ENCODE results near the gene SMURF2.
"Not testable (repeated sequence)": the region's sequence is repeated elsewhere in the genome, so short reads cannot be mapped to it uniquely, and the experiment has no call there.

The SMURF2 gene

DNA sequence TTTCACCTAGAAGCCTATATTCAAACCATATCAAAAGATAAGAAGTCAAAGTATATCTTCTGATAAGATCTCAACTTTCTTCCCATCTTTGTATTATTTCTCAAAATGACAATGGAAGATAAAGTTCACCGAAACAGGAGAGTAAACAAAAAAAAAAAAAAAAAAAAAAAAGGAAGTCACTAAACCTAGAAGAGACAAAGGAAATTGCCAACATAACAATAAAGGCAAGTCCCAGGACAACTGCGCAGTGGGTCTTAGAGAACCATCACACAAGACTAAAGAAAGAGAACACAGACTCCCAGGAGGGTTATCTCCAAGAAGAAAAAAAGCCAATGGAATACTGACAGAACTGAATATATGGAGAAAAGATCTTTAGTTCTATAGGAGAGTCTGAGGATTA lies 65.7 kb downstream of the SMURF2 start:
- DNase-seq: no peak

DNA sequence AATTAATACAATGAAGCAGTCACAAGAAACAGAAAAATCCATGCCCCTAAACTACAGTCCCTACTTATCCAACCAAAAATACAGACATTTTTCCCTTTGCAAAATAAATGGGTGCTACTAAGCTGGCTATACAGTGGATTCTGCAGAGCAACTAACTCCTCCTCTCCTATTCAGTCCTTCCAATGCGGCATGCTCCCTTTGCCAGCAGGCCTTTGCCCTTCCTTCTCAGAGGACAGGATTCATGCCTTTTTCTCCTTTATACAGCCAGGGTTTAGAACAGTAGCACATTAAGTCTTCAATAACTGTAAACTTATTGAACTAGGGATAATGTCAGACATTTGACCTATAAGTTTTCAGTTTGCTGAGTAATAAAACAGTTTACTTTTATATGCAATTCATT lies 70.2 kb downstream of the SMURF2 start:
- DNase-seq: no peak

DNA sequence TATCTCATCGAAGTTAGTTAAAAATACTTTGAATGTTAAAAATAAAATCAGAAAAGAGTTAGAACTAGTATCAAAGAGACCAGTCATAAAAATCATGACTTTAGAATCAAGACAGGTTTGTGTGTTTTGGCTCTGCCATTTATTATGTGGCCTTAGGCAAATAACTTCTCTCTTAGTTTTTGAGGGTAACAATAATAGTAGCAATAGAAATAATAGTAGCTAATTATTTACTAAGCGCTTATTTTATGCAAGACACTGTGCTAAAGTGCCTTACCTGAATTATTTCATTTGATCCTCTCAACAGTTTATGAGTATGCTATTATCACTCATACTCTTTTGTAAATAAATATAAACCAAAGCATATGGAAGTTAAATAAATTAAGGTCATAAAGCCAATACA lies 77.0 kb downstream of the SMURF2 start:
- no peak for DNase-seq

- no peak for DNase-seq
These were observed 79.1 kb downstream of the SMURF2 start for GRCh38 chr17:64583038-64583437.

- no peak for DNase-seq
These were observed 81.5 kb downstream of the SMURF2 start for GRCh38 chr17:64580384-64581315.

- no peak for DNase-seq
These were observed 82.2 kb downstream of the SMURF2 start for GRCh38 chr17:64579917-64580316.

GRCh38 chr17:64577025-64577424 lies 85.1 kb downstream of the SMURF2 start:
- not testable (repeated sequence) for DNase-seq

GRCh38 chr17:64575431-64575830 lies 86.7 kb downstream of the SMURF2 start:
- DNase-seq: no peak

- DNase-seq: no peak
These were observed 87.5 kb downstream of the SMURF2 start for GRCh38 chr17:64574646-64575045.

DNA sequence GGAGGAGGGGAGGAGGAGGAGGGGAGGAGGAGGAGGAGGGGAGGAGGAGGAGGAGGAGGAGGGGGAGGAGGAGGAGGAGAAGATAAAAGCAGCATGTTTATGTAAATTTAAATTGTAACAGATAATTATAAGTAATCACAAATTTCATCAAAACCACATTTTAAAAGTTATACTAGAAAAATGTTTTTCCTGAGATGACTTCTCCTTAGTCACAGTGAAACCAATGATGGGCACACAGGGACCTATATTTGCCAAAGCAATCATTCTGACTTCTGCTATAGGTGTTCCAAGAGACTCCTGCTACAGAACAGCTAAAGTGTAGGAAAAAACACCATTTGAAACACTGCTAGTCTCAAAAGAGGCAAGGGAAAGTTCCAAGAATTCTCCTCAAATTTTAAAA lies 88.9 kb downstream of the SMURF2 start:
- DNase-seq: no peak

DNA sequence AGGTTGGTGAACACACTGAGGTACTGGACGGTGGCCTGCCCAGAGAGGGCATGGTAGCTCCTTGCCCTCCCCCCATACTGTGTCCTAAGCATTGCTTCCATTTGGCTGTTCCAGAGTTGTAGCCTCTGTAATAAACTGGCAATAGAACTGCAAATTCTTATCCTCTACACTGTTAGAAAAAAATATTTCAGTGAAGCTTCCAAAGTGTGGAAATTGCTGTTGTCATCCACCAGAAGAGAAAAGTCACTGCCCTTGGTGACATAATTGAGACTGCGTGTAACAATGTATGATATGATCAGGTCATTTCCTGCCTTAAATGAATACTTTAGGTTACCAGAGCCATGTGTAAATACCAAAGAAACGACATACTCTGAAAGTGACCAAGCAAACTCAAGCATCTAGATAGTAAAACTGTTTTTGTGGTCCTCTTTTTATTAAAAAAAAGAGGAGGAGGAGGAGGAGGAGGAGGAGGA lies 89.4 kb downstream of the SMURF2 start:
- DNase-seq: peak; percentile 60

DNA sequence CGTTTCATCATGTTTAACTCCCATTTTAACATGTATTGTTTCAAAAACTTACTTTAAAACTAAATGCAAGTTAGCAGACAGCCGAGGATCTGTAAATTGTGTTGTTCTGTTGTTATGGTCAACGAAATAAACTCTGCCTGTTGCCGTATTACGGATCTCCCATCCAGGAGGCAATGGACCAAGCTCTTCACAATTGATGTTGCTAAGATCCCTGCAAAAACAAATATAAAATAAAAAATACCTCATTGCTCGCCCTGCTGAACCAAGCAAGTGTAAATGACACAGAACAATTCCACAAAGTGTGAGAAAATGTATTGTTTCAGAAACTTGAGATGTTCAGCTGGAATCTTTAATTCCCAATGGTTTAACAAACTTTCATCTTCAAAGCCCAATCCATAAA lies 90.4 kb downstream of the SMURF2 start:
- no peak for DNase-seq

DNA sequence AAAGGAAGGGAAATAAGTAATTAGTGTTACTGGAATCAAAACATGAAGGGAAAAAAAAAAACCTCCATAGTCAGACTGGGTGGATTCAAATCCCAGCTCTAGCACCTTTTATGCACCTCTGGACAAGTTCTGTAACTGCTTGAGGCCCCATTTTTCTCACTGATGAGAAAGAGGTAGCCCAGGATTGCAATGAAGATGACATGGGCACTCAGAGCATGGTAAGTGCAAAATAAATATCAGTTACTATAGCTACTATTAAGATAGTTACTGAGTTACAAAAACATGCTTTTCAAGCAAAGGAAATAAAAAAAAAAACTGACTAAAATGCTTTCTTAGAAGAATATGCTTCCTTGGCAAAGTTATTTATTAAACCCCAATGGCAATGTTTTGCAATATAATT lies 96.5 kb downstream of the SMURF2 start:
- no peak for DNase-seq

- DNase-seq: no peak
These were observed 98.0 kb downstream of the SMURF2 start for GRCh38 chr17:64564098-64564497.

- DNase-seq: no peak
These were observed 106.8 kb downstream of the SMURF2 start for GRCh38 chr17:64555281-64555680.

GRCh38 chr17:64554028-64554637 lies 108.0 kb downstream of the SMURF2 start:
- no peak for DNase-seq

- no peak for DNase-seq
These were observed 110.6 kb downstream of the SMURF2 start for GRCh38 chr17:64551461-64551860.

DNA sequence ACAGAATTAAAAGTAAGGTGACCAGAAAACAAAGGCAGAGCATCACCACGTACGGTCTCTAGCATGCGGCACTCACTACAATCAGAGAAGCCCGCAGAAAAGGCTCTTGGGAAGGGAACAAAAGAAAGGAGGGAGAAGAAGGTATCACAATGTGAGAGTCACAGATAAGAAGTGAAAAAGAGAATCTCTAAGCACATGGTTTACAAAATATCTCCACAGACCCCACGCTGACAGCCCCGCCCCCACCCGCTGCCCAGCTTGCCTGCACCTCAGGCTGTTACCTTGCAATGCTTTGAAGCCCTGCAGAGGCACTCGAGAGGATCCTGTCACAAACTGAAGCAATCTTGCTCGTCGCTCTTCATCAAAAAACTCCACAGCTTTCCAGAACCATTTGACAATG lies 114.8 kb downstream of the SMURF2 start:
- peak; percentile 22 for DNase-seq

DNA sequence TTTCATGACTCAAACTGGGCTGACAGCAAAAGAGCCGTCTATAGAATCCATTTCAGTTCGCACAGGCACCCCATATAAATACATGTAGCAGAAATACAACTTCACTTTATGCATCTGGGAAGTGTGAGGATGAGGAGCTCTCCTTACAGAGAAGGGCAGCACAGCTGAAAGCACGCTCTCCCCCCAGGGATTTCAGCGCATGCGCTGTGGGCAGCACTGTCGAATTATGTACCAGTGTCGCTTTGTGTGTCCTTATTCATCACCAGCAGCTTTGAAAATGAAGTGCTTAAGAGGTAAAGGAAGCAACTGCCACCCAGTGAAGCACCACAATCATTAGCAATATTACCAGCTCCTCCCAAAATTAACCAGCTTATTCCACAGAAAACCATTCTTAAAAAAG lies 115.4 kb downstream of the SMURF2 start:
- DNase-seq: no peak

GRCh38 chr17:64544742-64545141 lies 117.4 kb downstream of the SMURF2 start:
- DNase-seq: no peak

- no peak for DNase-seq
These were observed 121.9 kb downstream of the SMURF2 start for GRCh38 chr17:64540118-64540776.

DNA sequence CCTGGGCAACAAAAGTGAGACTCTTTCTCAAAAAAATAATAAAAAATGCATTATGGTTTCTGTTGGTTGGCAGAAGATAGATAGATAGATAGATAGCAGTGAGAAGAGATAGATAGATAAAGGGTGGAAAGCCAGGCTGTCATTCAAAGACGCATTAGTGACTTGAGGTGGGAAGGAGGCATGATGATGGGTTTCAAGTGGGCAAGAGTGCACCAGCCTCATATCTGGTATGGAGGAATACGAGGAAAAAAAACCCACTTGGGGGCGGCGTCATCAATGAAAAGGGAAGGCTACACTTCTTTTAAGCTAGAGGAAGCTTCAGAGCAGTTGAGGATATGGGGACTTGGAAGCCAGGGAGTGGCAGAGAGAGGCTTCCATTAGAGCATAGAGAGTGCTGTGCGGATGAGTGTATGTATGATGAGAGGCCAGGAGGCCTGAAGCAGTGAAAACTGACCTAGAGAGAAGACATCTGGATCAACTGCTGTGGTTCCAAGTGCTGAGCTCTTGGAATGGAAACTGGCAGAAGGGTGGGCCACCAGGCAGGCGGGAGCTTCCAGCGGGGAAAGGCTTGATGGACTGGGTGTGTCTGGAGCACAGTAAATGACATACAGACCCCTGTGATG lies 123.5 kb downstream of the SMURF2 start:
- no peak for DNase-seq

DNA sequence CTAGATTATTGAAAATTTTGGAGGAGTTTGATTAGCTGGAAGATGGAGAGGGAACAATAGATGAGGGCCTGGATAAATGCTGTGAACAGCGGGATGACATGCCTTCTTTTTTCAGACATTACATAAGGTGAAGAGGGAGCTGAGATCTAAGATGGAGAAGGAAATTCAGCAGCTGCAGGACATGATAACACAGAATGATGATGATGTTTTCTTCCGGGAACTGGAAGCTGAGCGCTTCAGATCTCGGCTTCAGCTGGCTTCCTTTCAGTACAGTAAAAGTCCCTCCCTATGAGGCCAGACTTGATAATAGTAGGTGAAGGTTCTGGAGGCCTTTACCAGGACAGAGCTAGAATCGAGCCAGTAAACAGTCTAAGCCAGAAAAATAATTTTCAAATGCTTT lies 124.6 kb downstream of the SMURF2 start:
- peak; percentile 60 for DNase-seq
